Activated CD8-positive, alpha-beta memory T cell treated with anti-CD3 and anti-CD28 coated beads for 36 hours (primary cell): ENCODE data around the gene EXOG. TPM values are rescaled to one million over a fixed set of nuclear protein-coding genes. Genes with fewer than 3 reads are reported as not detected.
"Not testable (repeated sequence)": the region's sequence is repeated elsewhere in the genome, so short reads cannot be mapped to it uniquely, and the experiment has no call there.

Experiments used
- CTCF ChIA-PET: fragments of 350-600 bp; sonication (Branson Sonifier 250); formaldehyde crosslinking; loops from one replicate; lab custom pipeline; 2021; ENCODE audit warnings: antibody characterized with exemption; lab: Charles Lee
- POLR2A ChIA-PET: fragments of 350-600 bp; sonication (Branson Sonifier 250); formaldehyde crosslinking; loops from one replicate; lab custom pipeline; 2021; ENCODE audit warnings: antibody characterized with exemption; lab: Charles Lee
- total RNA-seq, 2 experiments: library from RNA; stranded (reverse); gene quantifications; one replicate each; pipeline ENCODE4 v1.2.3, GENCODE V29; 2021

EXOG gene
- total RNA-seq, 2 experiments from 2014 or later: 16.7 to 17.7 TPM

GRCh38 chr3:38554127-38554827, 58.1 kb downstream of the EXOG start:
- POLR2A ChIA-PET: no interaction called here
- CTCF ChIA-PET: no interaction called here

- POLR2A ChIA-PET: no interaction called here
These were observed 59.2 kb downstream of the EXOG start for GRCh38 chr3:38555149-38555840.

GRCh38 chr3:38555926-38556325, 59.8 kb downstream of the EXOG start:
- CTCF ChIA-PET: no interaction called here
- POLR2A ChIA-PET: no interaction called here

More at GRCh38 chr3:38555149-38555840, 59.2 kb downstream of the EXOG start:
- CTCF ChIA-PET: no interaction called here

GRCh38 chr3:38556640-38557358, 60.7 kb downstream of the EXOG start:
- ChIA-PET POLR2A (no interaction called here), CTCF (no interaction called here)

GRCh38 chr3:38558864-38559263, 62.7 kb downstream of the EXOG start:
- ChIA-PET POLR2A (no interaction called here), CTCF (no interaction called here)

GRCh38 chr3:38560284-38560683, 64.1 kb downstream of the EXOG start:
- POLR2A ChIA-PET: no interaction called here
- CTCF ChIA-PET: no interaction called here

GRCh38 chr3:38560996-38561717, 65.0 kb downstream of the EXOG start:
- POLR2A ChIA-PET: no interaction called here
- CTCF ChIA-PET: no interaction called here

GRCh38 chr3:38561746-38562466, 65.8 kb downstream of the EXOG start:
- POLR2A ChIA-PET: no interaction called here
- CTCF ChIA-PET: no interaction called here

- ChIA-PET POLR2A (no interaction called here), CTCF (no interaction called here)
These were observed 66.4 kb downstream of the EXOG start for GRCh38 chr3:38562467-38562925.

- CTCF ChIA-PET: no interaction called here
- POLR2A ChIA-PET: no interaction called here
These were observed 67.1 kb downstream of the EXOG start for GRCh38 chr3:38563070-38563885.

GRCh38 chr3:38563886-38564270, 67.7 kb downstream of the EXOG start:
- POLR2A ChIA-PET: no interaction called here
- CTCF ChIA-PET: no interaction called here

GRCh38 chr3:38564631-38565338, 68.6 kb downstream of the EXOG start:
- CTCF ChIA-PET: no interaction called here
- POLR2A ChIA-PET: no interaction called here

- ChIA-PET POLR2A (no interaction called here), CTCF (no interaction called here)
These were observed 69.4 kb downstream of the EXOG start for GRCh38 chr3:38565339-38566214.

- CTCF ChIA-PET: no interaction called here
- POLR2A ChIA-PET: no interaction called here
These were observed 70.0 kb downstream of the EXOG start for GRCh38 chr3:38566215-38566528.

GRCh38 chr3:38566794-38567193, 70.7 kb downstream of the EXOG start:
- POLR2A ChIA-PET, CTCF ChIA-PET: not testable (repeated sequence)

- POLR2A ChIA-PET: no interaction called here
- CTCF ChIA-PET: no interaction called here
These were observed 71.4 kb downstream of the EXOG start for GRCh38 chr3:38567498-38567897.

- CTCF ChIA-PET: no interaction called here
- POLR2A ChIA-PET: no interaction called here
These were observed 77.0 kb downstream of the EXOG start for GRCh38 chr3:38573111-38573510.
